Effector memory CD4-positive, alpha-beta T cell (primary cell): ENCODE measurements around the gene NPNT.

Experiments
- DNase-seq, 3 donors: peaks; one replicate each; pipeline ENCODE4 v3.0.0-alpha.2; 2020
- H3K27ac ChIP-seq: 2 replicates; pipeline ENCODE4 v1.7.0; 2013; ENCODE audit warnings: mild to moderate bottlenecking, low read length, moderate library complexity; ENCODE audit not compliant: insufficient read depth, poor library complexity, severe bottlenecking
- H3K27me3 ChIP-seq: replicated peaks from 2 replicates; pipeline ENCODE4 v1.7.0; 2013; ENCODE audit warnings: mild to moderate bottlenecking, low read length; ENCODE audit not compliant: insufficient read depth, control insufficient read depth, poor library complexity, severe bottlenecking
- H3K36me3 ChIP-seq: 2 replicates; pipeline ENCODE4 v1.7.0; 2013; ENCODE audit warnings: mild to moderate bottlenecking, low read length, moderate library complexity; ENCODE audit not compliant: control insufficient read depth, insufficient read depth
- H3K4me1 ChIP-seq: 2 replicates; pipeline ENCODE4 v1.7.0; 2013; ENCODE audit warnings: low read length, mild to moderate bottlenecking; ENCODE audit not compliant: control insufficient read depth, insufficient read depth, poor library complexity, severe bottlenecking
- H3K4me3 ChIP-seq: 2 replicates; pipeline ENCODE4 v1.7.0; 2013; ENCODE audit warnings: low read length, low read depth, mild to moderate bottlenecking; ENCODE audit not compliant: insufficient read depth, poor library complexity, severe bottlenecking
- H3K9me3 ChIP-seq: 2 replicates; pipeline ENCODE4 v1.7.0; 2013; ENCODE audit warnings: mild to moderate bottlenecking, low read length, moderate library complexity; ENCODE audit not compliant: control insufficient read depth

Gene NPNT

GRCh38 chr4:105878668-105879067 lies 16.6 kb upstream of the NPNT start:
- Histone ChIP-seq H3K27ac (no peak overlapping the region), H3K27me3 (no peaks in the 10 kb centered on the region), H3K9me3 (no peaks in the 10 kb centered on the region), H3K36me3 (no peaks in the 10 kb centered on the region), H3K4me3 (no peak overlapping the region), H3K4me1 (no peaks in the 10 kb centered on the region)
- no peak for DNase-seq

GRCh38 chr4:105887508-105887907 lies 7.8 kb upstream of the NPNT start:
- H3K36me3 ChIP-seq = no peaks in the 10 kb centered on the region
- H3K4me3 ChIP-seq = no peak overlapping the region
- H3K9me3 ChIP-seq = no peaks in the 10 kb centered on the region
- no peak overlapping the region for H3K27ac ChIP-seq
- no peaks in the 10 kb centered on the region for H3K4me1 ChIP-seq
- no peaks in the 10 kb centered on the region for H3K27me3 ChIP-seq
- DNase-seq = no peak

- Histone ChIP-seq H3K4me3 (no peak overlapping the region), H3K27ac (no peak overlapping the region), H3K9me3 (no peaks in the 10 kb centered on the region), H3K4me1 (peaks cover 4% of the 10 kb centered on the region), H3K27me3 (peaks cover 8% of the 10 kb centered on the region), H3K36me3 (no peaks in the 10 kb centered on the region)
- DNase-seq = no peak
Observed at GRCh38 chr4:105895583-105896460, 551 bp downstream of the NPNT start.

- Histone ChIP-seq H3K36me3 (no peaks in the 10 kb centered on the region), H3K27me3 (peaks cover 8% of the 10 kb centered on the region), H3K27ac (no peak overlapping the region), H3K4me3 (no peak overlapping the region), H3K4me1 (peaks cover 4% of the 10 kb centered on the region), H3K9me3 (no peaks in the 10 kb centered on the region)
- DNase-seq = no peak
Observed at GRCh38 chr4:105896461-105896942, 1.2 kb downstream of the NPNT start.

GRCh38 chr4:105896984-105897775 lies 1.9 kb downstream of the NPNT start:
- peaks cover 8% of the 10 kb centered on the region for H3K27me3 ChIP-seq
- no peaks in the 10 kb centered on the region for H3K9me3 ChIP-seq
- no peaks in the 10 kb centered on the region for H3K36me3 ChIP-seq
- H3K4me3 ChIP-seq = no peak overlapping the region
- H3K4me1 ChIP-seq = peaks cover 4% of the 10 kb centered on the region
- H3K27ac ChIP-seq = no peak overlapping the region
- DNase-seq = no peak

- Histone ChIP-seq H3K27me3 (peaks cover 8% of the 10 kb centered on the region), H3K36me3 (no peaks in the 10 kb centered on the region), H3K27ac (no peak overlapping the region), H3K4me3 (no peak overlapping the region), H3K4me1 (peaks cover 4% of the 10 kb centered on the region), H3K9me3 (no peaks in the 10 kb centered on the region)
- no peak for DNase-seq
Observed at GRCh38 chr4:105900541-105900940, 5.3 kb downstream of the NPNT start.

GRCh38 chr4:105902550-105903262 lies 7.4 kb downstream of the NPNT start:
- no peak overlapping the region for H3K27ac ChIP-seq
- DNase-seq = no peak

GRCh38 chr4:105909787-105910281 lies 14.6 kb downstream of the NPNT start:
- Histone ChIP-seq H3K4me3 (no peak overlapping the region), H3K27ac (no peak overlapping the region), H3K27me3 (no peaks in the 10 kb centered on the region), H3K9me3 (no peaks in the 10 kb centered on the region), H3K4me1 (no peaks in the 10 kb centered on the region), H3K36me3 (no peaks in the 10 kb centered on the region)
- no peak for DNase-seq

More at GRCh38 chr4:105902550-105903262, 7.4 kb downstream of the NPNT start:
- Histone ChIP-seq H3K9me3 (no peaks in the 10 kb centered on the region), H3K4me1 (no peaks in the 10 kb centered on the region), H3K4me3 (no peak overlapping the region), H3K27me3 (peaks cover 3% of the 10 kb centered on the region), H3K36me3 (no peaks in the 10 kb centered on the region)

- H3K36me3 ChIP-seq = no peaks in the 10 kb centered on the region
- no peak overlapping the region for H3K27ac ChIP-seq
- no peaks in the 10 kb centered on the region for H3K4me1 ChIP-seq
- no peaks in the 10 kb centered on the region for H3K9me3 ChIP-seq
- H3K4me3 ChIP-seq = no peak overlapping the region
- no peaks in the 10 kb centered on the region for H3K27me3 ChIP-seq
- DNase-seq = no peak
Observed at GRCh38 chr4:105911426-105911825, 16.2 kb downstream of the NPNT start.
